ENCODE measurements around the gene RPL32. TPM values are rescaled to one million over a fixed set of nuclear protein-coding genes. Genes with fewer than 3 reads are reported as not detected.
A peak's percentile ranks its signal among the peaks of the same experiment; 100 is the strongest.
"Not testable (repeated sequence)": the region's sequence is repeated elsewhere in the genome, so short reads cannot be mapped to it uniquely, and the experiment has no call there.

The RPL32 gene
- total RNA-seq, 4 donors from 2014 or later, result 1,159 to 2,367 (median 1,696) TPM

DNA sequence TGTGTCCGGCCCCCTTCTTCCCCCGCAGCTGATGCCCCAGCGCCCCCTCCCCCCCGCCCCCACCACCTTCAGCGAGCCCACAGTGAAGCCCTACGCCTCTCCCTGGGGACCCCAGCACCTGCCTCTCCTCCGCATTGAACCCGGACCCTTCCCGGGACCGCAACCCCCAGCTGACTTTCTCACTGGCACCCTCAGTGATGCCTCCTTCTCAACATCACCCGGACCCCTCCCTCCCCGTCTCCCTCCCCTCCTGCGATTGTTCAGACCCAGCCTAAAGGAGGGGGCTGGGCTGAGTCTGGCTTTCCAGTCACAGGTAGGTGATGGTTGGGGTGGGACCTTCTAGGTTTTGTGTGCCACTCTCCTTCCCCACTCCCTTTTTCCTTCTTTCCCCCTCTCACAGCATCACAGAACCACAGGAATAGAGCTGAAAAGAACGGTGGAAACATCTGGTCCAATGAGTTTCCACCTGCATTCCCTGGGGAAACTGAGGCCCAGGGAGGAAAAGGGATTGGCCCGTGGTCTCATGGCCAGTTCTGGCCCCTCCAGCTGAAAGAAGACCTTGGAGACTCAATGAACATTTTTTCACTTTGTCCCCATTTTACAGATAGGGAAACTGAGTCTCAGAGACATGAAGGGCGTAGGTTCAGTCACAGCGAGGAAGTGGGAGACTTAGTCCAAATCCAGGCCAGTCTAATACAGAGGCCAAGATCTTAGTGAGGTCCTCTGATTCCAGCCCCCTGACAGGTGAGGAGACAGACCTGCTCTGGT lies 44.1 kb downstream of the RPL32 start:
- H3K36me3 ChIP-seq, result no peaks in the 10 kb centered on the region
- DNase-seq (ENCODE audit: low spot score in 2 of 2), result no peak
- H3K27ac ChIP-seq, result peak overlapping the region; percentile 44
- H3K4me3 ChIP-seq, result peak overlapping the region; percentile 59
- 58% methylated on average over 14 of the region's 17 CpGs for WGBS
- no peaks in the 10 kb centered on the region for H3K27me3 ChIP-seq
- peaks cover 7% of the 10 kb centered on the region for H3K4me1 ChIP-seq
- H3K9me3 ChIP-seq, result no peaks in the 10 kb centered on the region
- TF ChIP-seq, protein P1, sequence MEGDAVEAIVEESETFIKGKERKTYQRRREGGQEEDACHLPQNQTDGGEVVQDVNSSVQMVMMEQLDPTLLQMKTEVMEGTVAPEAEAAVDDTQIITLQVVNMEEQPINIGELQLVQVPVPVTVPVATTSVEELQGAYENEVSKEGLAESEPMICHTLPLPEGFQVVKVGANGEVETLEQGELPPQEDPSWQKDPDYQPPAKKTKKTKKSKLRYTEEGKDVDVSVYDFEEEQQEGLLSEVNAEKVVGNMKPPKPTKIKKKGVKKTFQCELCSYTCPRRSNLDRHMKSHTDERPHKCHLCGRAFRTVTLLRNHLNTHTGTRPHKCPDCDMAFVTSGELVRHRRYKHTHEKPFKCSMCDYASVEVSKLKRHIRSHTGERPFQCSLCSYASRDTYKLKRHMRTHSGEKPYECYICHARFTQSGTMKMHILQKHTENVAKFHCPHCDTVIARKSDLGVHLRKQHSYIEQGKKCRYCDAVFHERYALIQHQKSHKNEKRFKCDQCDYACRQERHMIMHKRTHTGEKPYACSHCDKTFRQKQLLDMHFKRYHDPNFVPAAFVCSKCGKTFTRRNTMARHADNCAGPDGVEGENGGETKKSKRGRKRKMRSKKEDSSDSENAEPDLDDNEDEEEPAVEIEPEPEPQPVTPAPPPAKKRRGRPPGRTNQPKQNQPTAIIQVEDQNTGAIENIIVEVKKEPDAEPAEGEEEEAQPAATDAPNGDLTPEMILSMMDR (IDR thresholded peaks at IDR 0.05), result no peak
- TF ChIP-seq EP300 (IDR thresholded peaks at IDR 0.05), result no peak
- no peak for TF ChIP-seq POLR2AphosphoS5 (IDR thresholded peaks at IDR 0.05)
- TF ChIP-seq POLR2A (IDR thresholded peaks at IDR 0.05), result no peak

DNA sequence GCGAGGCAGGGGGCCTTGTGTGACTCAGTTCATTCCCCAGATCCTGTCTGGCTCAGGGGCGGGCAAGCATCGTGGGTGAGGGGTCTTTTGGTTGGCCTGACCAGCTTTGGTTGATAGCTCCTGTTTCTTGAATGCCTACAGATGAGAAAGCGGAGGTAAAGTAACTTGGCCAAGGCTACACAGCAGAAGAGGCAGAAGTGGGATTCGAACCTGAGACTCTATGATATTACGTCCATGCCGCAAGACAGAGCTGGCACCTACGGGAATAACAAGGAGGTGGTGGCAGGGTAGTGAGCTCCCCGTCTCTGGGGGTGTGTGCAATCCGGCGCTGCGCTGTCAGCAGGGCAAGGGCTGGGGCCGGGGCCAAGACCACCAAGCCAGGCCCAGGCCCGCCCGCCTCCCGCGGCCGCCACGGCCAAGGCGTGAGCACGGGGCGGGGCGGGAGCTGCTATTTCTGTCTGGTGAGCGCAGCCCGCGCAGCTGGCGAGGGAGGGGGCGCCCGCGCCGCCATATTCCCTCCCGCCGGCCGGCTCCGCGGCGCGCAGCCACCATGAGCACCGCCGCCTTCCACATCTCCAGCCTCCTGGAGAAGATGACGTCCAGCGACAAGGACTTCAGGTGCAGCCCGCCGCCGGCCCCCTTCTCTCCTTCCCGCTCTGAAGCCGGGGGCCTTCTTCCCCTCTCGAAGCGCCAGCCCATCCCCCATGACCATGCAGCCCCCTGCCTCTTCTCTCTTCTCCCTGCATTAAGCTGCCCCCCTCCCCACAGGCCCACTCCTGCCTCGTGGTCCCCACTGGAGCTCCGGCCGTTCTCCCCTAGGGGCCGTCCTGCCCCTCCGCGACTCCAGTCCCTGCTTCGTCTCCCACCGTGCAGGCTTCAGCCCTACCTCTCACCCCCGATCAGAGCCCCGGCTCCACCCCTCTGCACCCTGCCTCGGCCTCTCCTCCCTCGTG lies 44.9 kb downstream of the RPL32 start, which contains the start of gene CAND2:
Gene CAND2, plus strand, starts transcription at position 510 of the 953 bp plus-strand sequence. Its CDS starts 41 bp downstream, at position 551.
- TF ChIP-seq, protein P1 (IDR thresholded peaks at IDR 0.05), result no peak
- TF ChIP-seq EP300 (IDR thresholded peaks at IDR 0.05) (no peak), POLR2A (IDR thresholded peaks at IDR 0.05) (no peak), POLR2AphosphoS5 (IDR thresholded peaks at IDR 0.05) (no peak)
- H3K9me3 ChIP-seq, result no peaks in the 10 kb centered on the region
- H3K27me3 ChIP-seq, result no peaks in the 10 kb centered on the region
- H3K4me1 ChIP-seq, result peaks cover 7% of the 10 kb centered on the region
- peak in 1 of 2 donors; percentile 71 for DNase-seq (ENCODE audit: low spot score in 2 of 2)
- no peaks in the 10 kb centered on the region for H3K36me3 ChIP-seq
- WGBS, result 17% methylated on average over 27 of the region's 61 CpGs
- peak within 1 kb of the TSS; percentile 59 for H3K4me3 ChIP-seq
- peak within 1 kb of the TSS; percentile 44 for H3K27ac ChIP-seq

DNA sequence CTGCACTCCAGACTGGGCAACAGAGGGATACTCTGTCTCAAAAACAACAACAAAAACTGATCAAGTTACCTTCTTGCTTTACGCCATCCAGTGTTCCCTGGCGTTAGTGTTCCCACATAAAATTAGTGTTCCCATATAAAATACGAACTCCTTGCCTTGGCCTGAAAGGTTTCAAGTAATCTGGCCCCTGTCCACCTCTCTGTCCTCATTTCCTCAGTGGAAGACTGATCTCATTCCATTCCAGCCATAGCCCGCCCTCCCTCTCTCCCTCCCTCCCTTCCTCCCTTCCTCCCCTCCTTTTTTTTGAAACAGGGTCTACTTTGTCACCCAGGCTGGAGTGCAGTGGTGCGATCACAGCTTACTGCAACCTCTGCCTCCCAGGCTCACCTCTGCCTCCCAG lies 47.7 kb downstream of the RPL32 start:
- DNase-seq (ENCODE audit: low spot score in 2 of 2), result no peak
- WGBS, result 88% methylated on average over 5 of the region's 5 CpGs
- no peak overlapping the region for H3K4me3 ChIP-seq
- no peaks in the 10 kb centered on the region for H3K36me3 ChIP-seq
- peaks cover 7% of the 10 kb centered on the region for H3K4me1 ChIP-seq
- TF ChIP-seq EP300 (IDR thresholded peaks at IDR 0.05) (no peak), POLR2A (IDR thresholded peaks at IDR 0.05) (no peak), POLR2AphosphoS5 (IDR thresholded peaks at IDR 0.05) (no peak)
- TF ChIP-seq, protein P1 (IDR thresholded peaks at IDR 0.05), result no peak
- no peaks in the 10 kb centered on the region for H3K27me3 ChIP-seq
- H3K9me3 ChIP-seq, result no peaks in the 10 kb centered on the region
- H3K27ac ChIP-seq, result no peak overlapping the region

DNA sequence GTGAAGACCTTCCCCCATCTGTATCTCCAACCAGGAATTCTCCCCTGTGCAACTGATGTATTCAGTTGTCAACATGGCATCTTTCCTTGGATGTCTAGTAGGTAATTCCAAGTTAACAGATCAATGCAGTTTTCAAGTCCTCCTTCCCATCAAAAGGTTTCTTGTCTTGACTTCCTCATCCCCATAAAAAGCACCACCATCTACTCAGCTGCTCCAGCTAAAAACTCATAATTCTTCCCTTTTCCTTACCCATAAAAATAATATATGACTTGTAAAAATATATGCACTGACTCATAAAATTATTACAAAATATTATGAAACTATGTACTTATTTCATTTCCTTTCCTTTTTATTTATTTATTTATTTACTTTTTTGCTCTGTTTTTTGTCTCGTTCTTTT lies 49.9 kb downstream of the RPL32 start:
- Histone ChIP-seq H3K4me1 (peaks cover 6% of the 10 kb centered on the region), H3K27ac (no peak overlapping the region), H3K36me3 (no peaks in the 10 kb centered on the region), H3K9me3 (no peaks in the 10 kb centered on the region), H3K4me3 (no peak overlapping the region), H3K27me3 (no peaks in the 10 kb centered on the region)
- TF ChIP-seq POLR2AphosphoS5 (IDR thresholded peaks at IDR 0.05), result no peak
- TF ChIP-seq EP300 (IDR thresholded peaks at IDR 0.05), result no peak
- TF ChIP-seq, protein P1 (IDR thresholded peaks at IDR 0.05), result no peak
- no peak for TF ChIP-seq POLR2A (IDR thresholded peaks at IDR 0.05)
- DNase-seq (ENCODE audit: low spot score in 2 of 2), result no peak
- 73% methylated on average over 1 of the region's 1 CpG for WGBS

DNA sequence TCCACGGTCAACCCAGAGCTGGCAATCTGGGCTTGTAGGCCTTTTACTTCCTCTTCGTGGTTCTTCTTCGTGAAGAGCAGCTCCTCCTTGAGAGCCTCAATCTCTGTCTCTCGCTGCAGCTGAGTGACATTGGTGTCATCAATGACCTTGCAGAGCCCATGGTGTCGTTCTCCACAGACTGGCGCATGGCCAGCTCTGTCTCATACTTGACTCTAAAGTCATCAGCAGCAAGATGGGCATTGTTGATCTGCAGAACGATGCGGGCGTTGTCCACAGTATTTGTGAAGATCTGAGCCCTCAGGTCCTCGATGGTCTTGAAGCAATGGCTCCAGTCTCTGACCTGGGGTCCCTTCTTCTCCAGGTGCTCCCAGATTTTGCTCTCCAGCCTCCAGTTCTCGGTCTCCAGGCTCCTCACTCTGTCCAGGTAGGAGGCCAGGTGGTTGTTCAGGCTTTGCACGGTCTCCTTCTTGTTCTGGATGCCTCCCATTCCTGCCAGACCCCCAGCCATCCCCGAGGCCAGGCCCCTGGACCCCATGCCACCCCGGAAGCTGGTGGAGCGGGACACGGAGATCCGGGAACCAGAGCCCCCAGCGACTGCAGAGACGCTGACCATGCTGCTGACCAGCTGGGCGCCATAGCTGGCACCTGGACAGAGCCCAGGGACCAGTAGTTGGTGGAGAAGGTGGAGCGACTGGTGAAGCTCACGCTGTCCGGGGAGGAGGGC lies 53.2 kb downstream of the RPL32 start:
- not testable (repeated sequence) for H3K4me1 ChIP-seq; H3K9me3 ChIP-seq; DNase-seq (ENCODE audit: low spot score in 2 of 2); H3K27ac ChIP-seq; H3K27me3 ChIP-seq; H3K36me3 ChIP-seq; H3K4me3 ChIP-seq
- 90% methylated on average over 22 of the region's 23 CpGs for WGBS
